HepG2 (cell line): ENCODE results near the gene CDHR1. TPM values are rescaled to one million over a fixed set of nuclear protein-coding genes. Genes with fewer than 3 reads are reported as not detected.

ENCODE experiments used
- ATAC-seq: fragments of 200-7000 bp; cut with Tn5 transposase; 3 replicates; pipeline ENCODE4 v1.9.1; 2020; ENCODE audit warnings: mild to moderate bottlenecking, moderate library complexity
- BruUV-seq: library from RNA; stranded (reverse); fragments of 400-500 nt; replicated peaks from 2 replicates; lab custom pipeline; 2021; lab: Mats Ljungman, UMichigan
- CTCF ChIA-PET: fragments of 300-600 bp; formaldehyde crosslinking; extraction: SDS; loops from one replicate; lab custom pipeline; 2021; ENCODE audit warnings: low total read pairs, inconsistent platforms, low intra/inter-chr PET ratio; lab: Yijun Ruan, JAX
- POLR2A ChIA-PET: fragments of 350-600 bp; sonication (Branson Sonifier 250); formaldehyde crosslinking; loops from one replicate; lab custom pipeline; 2020; ENCODE audit warnings: antibody characterized with exemption, inconsistent platforms; lab: Yijun Ruan, JAX
- DNase-seq: peaks from one replicate; pipeline ENCODE4 v3.0.0-alpha.2; 2015; ENCODE audit warnings: low spot score
- FAIRE-seq: peaks from 3 replicates; lab custom pipeline; 2011; peaks lifted over from hg19 to GRCh38; lab: Jason Lieb, UNC
- H2AFZ ChIP-seq: one replicate; pipeline ENCODE4 v1.6.1; 2011; ENCODE audit warnings: low read length, inconsistent platforms
- H3K27ac ChIP-seq: fragments of 300-600 bp; 3 replicates; pipeline ENCODE4 v1.8.0; 2011; ENCODE audit warnings: mixed run types, mild to moderate bottlenecking, mixed read lengths, low read length, inconsistent platforms; ENCODE audit not compliant: insufficient read depth; ENCODE audit errors: extremely low read length
- H3K27me3 ChIP-seq, 2 experiments: fragments of 200-600 bp in 1 of 2; 2 replicates in 1 of 2; 3 replicates in 1 of 2; pipeline versions ENCODE4 v1.6.0 to v1.8.0; 2011; ENCODE audit warnings: low read length in 2 of 2, mild to moderate bottlenecking in 2 of 2, moderate library complexity in 2 of 2, inconsistent platforms in 1 of 2; ENCODE audit not compliant: insufficient read depth in 2 of 2, control insufficient read depth in 1 of 2
- H3K36me3 ChIP-seq, 2 experiments: fragments of 200-600 bp in 1 of 2; replicated peaks in 1 of 2; 2 replicates in 1 of 2; 3 replicates in 1 of 2; pipeline versions ENCODE4 v1.5.1 to v1.8.0; 2011; ENCODE audit warnings: low read length in 2 of 2, inconsistent platforms in 1 of 2; ENCODE audit not compliant: insufficient read depth in 2 of 2, control insufficient read depth in 1 of 2
- H3K4me1 ChIP-seq: 2 replicates; pipeline ENCODE4 v1.5.1; 2012; ENCODE audit warnings: low read length, inconsistent platforms; ENCODE audit not compliant: insufficient read depth
- H3K4me2 ChIP-seq: 2 replicates; pipeline ENCODE4 v1.6.0; 2011; ENCODE audit warnings: low read depth, low read length, inconsistent platforms
- H3K4me3 ChIP-seq, 3 experiments: fragments of 200-600 bp in 1 of 3; sonication (generic), shearing (Covaris generic) in 1 of 3; replicated peaks in 1 of 3; 2 replicates each; pipeline ENCODE4 v1.5.1; 2011 to 2016; ENCODE audit warnings: low read length in 3 of 3, inconsistent platforms in 2 of 3, low read depth in 2 of 3, mild to moderate bottlenecking in 2 of 3, control low read depth in 1 of 3, mixed read lengths in 1 of 3; ENCODE audit not compliant: insufficient read depth in 1 of 3
- H3K79me2 ChIP-seq: one replicate; pipeline ENCODE4 v1.6.1; 2011; ENCODE audit warnings: low read length, inconsistent platforms; ENCODE audit not compliant: insufficient read depth
- H3K9ac ChIP-seq: 2 replicates; pipeline ENCODE4 v1.6.0; 2011; ENCODE audit warnings: mild to moderate bottlenecking, low read depth, low read length, inconsistent platforms; ENCODE audit not compliant: insufficient read depth
- H3K9me3 ChIP-seq: 2 replicates; pipeline ENCODE4 v1.5.1; 2012; ENCODE audit warnings: mild to moderate bottlenecking, low read length
- H4K20me1 ChIP-seq: 2 replicates; pipeline ENCODE4 v1.6.0; 2011; ENCODE audit warnings: inconsistent platforms, mild to moderate bottlenecking, low read length, moderate library complexity; ENCODE audit not compliant: insufficient read depth
- SP1 ChIP-seq, 2 experiments: fragments of 450-650 bp in 1 of 2; sonication (generic) in 1 of 2; formaldehyde crosslinking in 1 of 2; IDR thresholded peaks; 2 replicates each; pipeline versions ENCODE4 v1.4.0 to v1.6.1; 2016 to 2020; ENCODE audit warnings: missing genetic modification reagents in 1 of 2
- WGBS: methylation state at CpG from one replicate; pipeline ENCODE4 v1.1.6; 2017; ENCODE audit warnings: low lambda C conversion rate; 5-methylcytosine and 5-hydroxymethylcytosine counted together
- in situ Hi-C: cut with HindIII; loops from 2 replicates; pipeline ENCODE4 v1.10.0; 2017; ENCODE audit warnings: low pct_unique_long_range_greater_than_20kb; ENCODE audit not compliant: extremely low pct_ligation_motif_present
- intact Hi-C: fragments of 100-400 bp; cut with micrococcal nuclease; formaldehyde crosslinking; loops from one replicate; pipeline ENCODE4 v1.10.0; 2022; ENCODE audit not compliant: unreplicated experiment
- polyA plus RNA-seq, 8 experiments: library from polyadenylated mRNA; depleted of rRNA in 3 of 8; stranded (reverse) in 7 of 8; unstranded in 1 of 8; fragments of >200 nt; fragmentation: Illumina TruSeq in 4 of 8; extraction: Trizol in 4 of 8; gene quantifications; 2 replicates each; pipeline versions ENCODE4 v1.2.1 to v1.2.3, GENCODE V29; 2011 to 2016; ENCODE audit warnings: low read depth in 4 of 8, missing spikeins in 1 of 8, mixed read lengths in 1 of 8; ENCODE audit not compliant: insufficient read depth in 1 of 8
- total RNA-seq, 5 experiments: library from RNA; depleted of rRNA; stranded (reverse); fragments of >200 nt; fragmentation: Illumina TruSeq; extraction: Trizol; gene quantifications; 2 replicates each; pipeline ENCODE4 v1.2.3, GENCODE V29; 2016; ENCODE audit warnings: low read depth in 1 of 5

CDHR1 gene
- total and polyA plus RNA-seq, 2 of the 13 experiments (the other 11 are each of a cell fraction or from before 2014, with no cell fraction given), result 0.04 to 0.09 TPM

DNA sequence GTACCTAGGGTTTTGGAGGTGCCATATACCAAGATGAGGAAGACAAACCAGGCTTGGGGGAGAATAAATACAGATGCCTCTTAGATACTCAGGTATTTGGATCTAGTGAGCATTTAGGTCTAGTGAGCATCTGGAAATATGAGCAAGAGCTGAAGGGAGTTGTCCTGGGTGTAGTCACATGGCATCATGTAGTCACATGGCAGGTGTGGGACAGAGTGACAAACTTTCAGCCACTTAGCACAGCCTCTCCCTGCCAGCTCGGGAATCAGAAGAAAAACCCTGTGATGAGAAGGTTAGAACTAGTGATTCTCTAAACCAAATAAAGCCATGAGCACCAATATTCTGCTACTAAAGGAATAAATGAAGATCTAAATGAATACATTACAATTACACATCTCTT is 74.8 kb downstream of the CDHR1 start:
- H3K79me2 ChIP-seq, result no peaks in the 10 kb centered on the region
- H3K9ac ChIP-seq, result no peak overlapping the region
- ChIA-PET CTCF (no interaction called here), POLR2A (no interaction called here)
- no peak overlapping the region for H3K4me3 ChIP-seq
- no peaks in the 10 kb centered on the region for H3K9me3 ChIP-seq
- H3K4me1 ChIP-seq, result peaks cover 14% of the 10 kb centered on the region; the same call in 1 of the 2 replicates
- intact Hi-C loops, result no loop called here
- no peaks in the 10 kb centered on the region; the same call in 1 of the 2 replicates for H4K20me1 ChIP-seq
- FAIRE-seq, result no peak
- TF ChIP-seq SP1 (IDR thresholded peaks at IDR 0.05), result no peak
- TF ChIP-seq SP1 (CRISPR knock-in tag; IDR thresholded peaks at IDR 0.05), result no peak
- no peak overlapping the region for H2AFZ ChIP-seq
- no peak for DNase-seq
- no peak overlapping the region for H3K4me2 ChIP-seq
- no peak overlapping the region for H3K27ac ChIP-seq
- ATAC-seq, result no peak
- peaks cover 0 to 19% of the 10 kb centered on the region in 2 experiments; a peak in 1 of 5 replicates for H3K27me3 ChIP-seq
- WGBS, result 0% methylated on average over 1 of the region's 1 CpG
- no TSS peak for BruUV-seq
- in situ Hi-C loops, result loop anchor here (5.0 to 10.0 kb wide), 2 partner anchors 96 to 273 kb away; no protein-coding TSS in a partner anchor
- no peaks in the 10 kb centered on the region for H3K36me3 ChIP-seq

Other genes starting within 250 kb of the CDHR1 start
- 212 and 345 TPM in 2 replicates for gene GHITM, start 55.0 kb upstream of the CDHR1 start, total RNA-seq (2016; rRNA removed; fragmentation: Illumina TruSeq; extraction: Trizol)
- 145 and 163 TPM in 2 replicates for gene GHITM, start 55.0 kb upstream of the CDHR1 start, polyA plus RNA-seq (2011; rRNA removed)
- not detected in 2 replicates for gene GPR15LG, start 20.7 kb upstream of the CDHR1 start, total RNA-seq (2016; rRNA removed; fragmentation: Illumina TruSeq; extraction: Trizol)
- gene GPR15LG, start 20.7 kb upstream of the CDHR1 start, polyA plus RNA-seq (2011; rRNA removed), result not detected in 2 replicates
- gene LRIT2, start 31.0 kb downstream of the CDHR1 start, total RNA-seq (2016; rRNA removed; fragmentation: Illumina TruSeq; extraction: Trizol), result not detected in 2 replicates
- not detected in 2 replicates for gene LRIT2, start 31.0 kb downstream of the CDHR1 start, polyA plus RNA-seq (2011; rRNA removed)
- not detected in 2 replicates for gene LRIT1, start 47.0 kb downstream of the CDHR1 start, total RNA-seq (2016; rRNA removed; fragmentation: Illumina TruSeq; extraction: Trizol)
- not detected in 2 replicates for gene LRIT1, start 47.0 kb downstream of the CDHR1 start, polyA plus RNA-seq (2011; rRNA removed)
- 0.24 and 0.71 TPM in 2 replicates for gene RGR, start 50.5 kb downstream of the CDHR1 start, total RNA-seq (2016; rRNA removed; fragmentation: Illumina TruSeq; extraction: Trizol)
- gene RGR, start 50.5 kb downstream of the CDHR1 start, polyA plus RNA-seq (2011; rRNA removed), result 0.68 and 0.69 TPM in 2 replicates
- 17.2 and 17.4 TPM in 2 replicates for gene CCSER2, start 134.1 kb downstream of the CDHR1 start, total RNA-seq (2016; rRNA removed; fragmentation: Illumina TruSeq; extraction: Trizol)
- gene CCSER2, start 134.1 kb downstream of the CDHR1 start, polyA plus RNA-seq (2011; rRNA removed), result 10.3 and 13.3 TPM in 2 replicates